ENCODE results near the gene RNF225. TPM values are rescaled to one million over a fixed set of nuclear protein-coding genes. Genes with fewer than 3 reads are reported as not detected.

Gene RNF225
- total RNA-seq, 1 experiment from 2014 or later: 0.61 TPM

- TF ChIP-seq CTCF (IDR thresholded peaks at IDR 0.05; ENCODE audit: unreplicated experiment): no peak
- peaks cover 76% of the 10 kb centered on the region for H3K36me3 Mint-ChIP-seq (ENCODE audit: insufficient read depth, unreplicated experiment)
- H3K4me1 Mint-ChIP-seq (ENCODE audit: low read depth, unreplicated experiment): peaks cover 39% of the 10 kb centered on the region
- CTCF ChIA-PET: no interaction called here
- no peak overlapping the region for H3K4me3 Mint-ChIP-seq (ENCODE audit: low read depth, unreplicated experiment)
- no peaks in the 10 kb centered on the region for H3K9me3 Mint-ChIP-seq (ENCODE audit: low read depth, unreplicated experiment)
- H3K27ac Mint-ChIP-seq (ENCODE audit: unreplicated experiment): no peak overlapping the region
- no TSS peak for BruUV-seq (replicated peaks)
- DNase-seq: no peak
- intact Hi-C loops (cut with micrococcal nuclease; ENCODE audit: unreplicated experiment): no loop called here
- no peaks in the 10 kb centered on the region for H3K27me3 Mint-ChIP-seq (ENCODE audit: unreplicated experiment)
Measured at GRCh38 chr19:58382997-58383603, 12.4 kb upstream of the RNF225 start.

GRCh38 chr19:58385313-58385890 is 10.1 kb upstream of the RNF225 start:
- Mint-ChIP-seq H3K27me3 (ENCODE audit: unreplicated experiment) (no peaks in the 10 kb centered on the region), H3K27ac (ENCODE audit: unreplicated experiment) (peak overlapping the region; percentile 99), H3K9me3 (ENCODE audit: low read depth, unreplicated experiment) (no peaks in the 10 kb centered on the region), H3K4me1 (ENCODE audit: low read depth, unreplicated experiment) (peaks cover 44% of the 10 kb centered on the region), H3K36me3 (ENCODE audit: insufficient read depth, unreplicated experiment) (peaks cover 87% of the 10 kb centered on the region), H3K4me3 (ENCODE audit: low read depth, unreplicated experiment) (peak overlapping the region; percentile 93)
- CTCF ChIA-PET: interaction anchor here (0.8 kb wide), 1 partner anchor 23 kb away, joined by 4 read pairs; the partner anchor contains the start of gene ZNF497
- no peak for DNase-seq
- no TSS peak for BruUV-seq (replicated peaks)
- no peak for TF ChIP-seq CTCF (IDR thresholded peaks at IDR 0.05; ENCODE audit: unreplicated experiment)
- intact Hi-C loops (cut with micrococcal nuclease; ENCODE audit: unreplicated experiment): no loop called here

- H3K4me3 Mint-ChIP-seq (ENCODE audit: low read depth, unreplicated experiment): peak overlapping the region; percentile 93
- peaks cover 44% of the 10 kb centered on the region for H3K4me1 Mint-ChIP-seq (ENCODE audit: low read depth, unreplicated experiment)
- H3K27me3 Mint-ChIP-seq (ENCODE audit: unreplicated experiment): no peaks in the 10 kb centered on the region
- TF ChIP-seq CTCF (IDR thresholded peaks at IDR 0.05; ENCODE audit: unreplicated experiment): no peak
- peak overlapping the region; percentile 99 for H3K27ac Mint-ChIP-seq (ENCODE audit: unreplicated experiment)
- CTCF ChIA-PET: interaction anchor here (0.8 kb wide), 1 partner anchor 24 kb away, joined by 4 read pairs; the partner anchor contains the start of gene ZNF497
- peaks cover 87% of the 10 kb centered on the region for H3K36me3 Mint-ChIP-seq (ENCODE audit: insufficient read depth, unreplicated experiment)
- H3K9me3 Mint-ChIP-seq (ENCODE audit: low read depth, unreplicated experiment): no peaks in the 10 kb centered on the region
- no TSS peak for BruUV-seq (replicated peaks)
- peak; percentile 30 for DNase-seq
- intact Hi-C loops (cut with micrococcal nuclease; ENCODE audit: unreplicated experiment): no loop called here
Measured at GRCh38 chr19:58385891-58386575, 9.4 kb upstream of the RNF225 start.

GRCh38 chr19:58386576-58387337 is 8.7 kb upstream of the RNF225 start, which contains the start of gene RPS5:
Gene RPS5, plus strand, starts transcription at chr19:58387269. Its CDS starts 869 bp downstream, at chr19:58388138.
- intact Hi-C loops (cut with micrococcal nuclease; ENCODE audit: unreplicated experiment): no loop called here
- TSS peak; percentile 82 for BruUV-seq (replicated peaks)
- H3K27ac Mint-ChIP-seq (ENCODE audit: unreplicated experiment): peak within 1 kb of the TSS; percentile 99
- peak within 1 kb of the TSS; percentile 93 for H3K4me3 Mint-ChIP-seq (ENCODE audit: low read depth, unreplicated experiment)
- peak; percentile 97 for DNase-seq
- peaks cover 87% of the 10 kb centered on the region for H3K36me3 Mint-ChIP-seq (ENCODE audit: insufficient read depth, unreplicated experiment)
- H3K9me3 Mint-ChIP-seq (ENCODE audit: low read depth, unreplicated experiment): no peaks in the 10 kb centered on the region
- CTCF ChIA-PET: interaction anchor here (1.1 kb wide), 1 partner anchor 133 kb away, joined by 3 read pairs; the partner anchor contains the start of gene ZBTB45
- peaks cover 43% of the 10 kb centered on the region for H3K4me1 Mint-ChIP-seq (ENCODE audit: low read depth, unreplicated experiment)
- TF ChIP-seq CTCF (IDR thresholded peaks at IDR 0.05; ENCODE audit: unreplicated experiment): no peak
- no peaks in the 10 kb centered on the region for H3K27me3 Mint-ChIP-seq (ENCODE audit: unreplicated experiment)
